ENCODE data around the gene CLPSL2. TPM values are rescaled to one million over a fixed set of nuclear protein-coding genes. Genes with fewer than 3 reads are reported as not detected.

Gene CLPSL2
- polyA plus RNA-seq, 12 donors, result not detected

Other genes starting within 250 kb of the CLPSL2 start
- 10 to 100 TPM in 11 of 12 donors, not detected in 1; 11.5 to 28.3 (median 19.7) TPM for gene FKBP5, start 87.7 kb upstream of the CLPSL2 start, polyA plus RNA-seq (ENCODE audit: insufficient read length in 12 of 12)
- gene ARMC12, start 39.6 kb upstream of the CLPSL2 start, polyA plus RNA-seq (ENCODE audit: insufficient read length in 12 of 12), result 1 to 10 TPM in 4 of 12 donors, under 1 TPM in 6, not detected in 2; 0.36 to 2.6 (median 0.89) TPM
- not detected for gene CLPSL1, start 4.4 kb downstream of the CLPSL2 start, polyA plus RNA-seq (ENCODE audit: insufficient read length in 12 of 12)
- not detected for gene CLPS, start 20.7 kb downstream of the CLPSL2 start, polyA plus RNA-seq (ENCODE audit: insufficient read length in 12 of 12)
- gene LHFPL5, start 28.8 kb downstream of the CLPSL2 start, polyA plus RNA-seq (ENCODE audit: insufficient read length in 12 of 12), result not detected
- 10 to 100 TPM in 11 of 12 donors, not detected in 1; 13.4 to 36.5 (median 19.7) TPM for gene SRPK1, start 144.5 kb downstream of the CLPSL2 start, polyA plus RNA-seq (ENCODE audit: insufficient read length in 12 of 12)
- under 1 TPM in 6 of 12 donors, not detected in 6; 0.08 to 0.39 (median 0.14) TPM for gene SLC26A8, start 248.0 kb downstream of the CLPSL2 start, polyA plus RNA-seq (ENCODE audit: insufficient read length in 12 of 12)